ENCODE results near the gene BAZ2B. TPM values are rescaled to one million over a fixed set of nuclear protein-coding genes. Genes with fewer than 3 reads are reported as not detected.
"Not testable (repeated sequence)": the region's sequence is repeated elsewhere in the genome, so short reads cannot be mapped to it uniquely, and the experiment has no call there.

The BAZ2B gene
- total and polyA plus RNA-seq, 2 of the 13 experiments (the other 11 are each of a cell fraction or from before 2014, with no cell fraction given) = 14.0 to 15.1 TPM

GRCh38 chr2:159402160-159402559 lies 214.2 kb downstream of the BAZ2B start:
- intact Hi-C loops (cut with micrococcal nuclease; ENCODE audit: unreplicated experiment); in situ Hi-C loops (cut with HindIII; ENCODE audit: extremely low pct_ligation_motif_present, low pct_unique_long_range_greater_than_20kb); H3K4me3 ChIP-seq (replicated peaks in 1 of 3; ENCODE audit: insufficient read depth in 1 of 3, low read depth in 2 of 3, low read length in 3 of 3); CTCF ChIA-PET (ENCODE audit: low intra/inter-chr PET ratio, low total read pairs); H3K27me3 ChIP-seq (ENCODE audit: control insufficient read depth in 1 of 2, insufficient read depth in 2 of 2, low read length in 2 of 2); H3K36me3 ChIP-seq (replicated peaks in 1 of 2; ENCODE audit: control insufficient read depth in 1 of 2, insufficient read depth in 2 of 2, low read length in 2 of 2); H2AFZ ChIP-seq (ENCODE audit: low read length); BruUV-seq (replicated peaks); FAIRE-seq; H4K20me1 ChIP-seq (ENCODE audit: insufficient read depth, low read length); H3K4me2 ChIP-seq (ENCODE audit: low read depth, low read length); ATAC-seq; H3K9ac ChIP-seq (ENCODE audit: insufficient read depth, low read depth, low read length); H3K9me3 ChIP-seq (ENCODE audit: low read length); DNase-seq (ENCODE audit: low spot score); POLR2A ChIA-PET; H3K79me2 ChIP-seq (ENCODE audit: insufficient read depth, low read length): not testable (repeated sequence)
- peak; percentile 67; the same call in 1 of the 2 replicates for TF ChIP-seq POGZ (CRISPR knock-in tag; IDR thresholded peaks at IDR 0.05)
- TF ChIP-seq ZMYM4 (CRISPR knock-in tag; IDR thresholded peaks at IDR 0.05) = peak; percentile 45; the same call in 1 of the 2 replicates
- TF ChIP-seq, protein P1, sequence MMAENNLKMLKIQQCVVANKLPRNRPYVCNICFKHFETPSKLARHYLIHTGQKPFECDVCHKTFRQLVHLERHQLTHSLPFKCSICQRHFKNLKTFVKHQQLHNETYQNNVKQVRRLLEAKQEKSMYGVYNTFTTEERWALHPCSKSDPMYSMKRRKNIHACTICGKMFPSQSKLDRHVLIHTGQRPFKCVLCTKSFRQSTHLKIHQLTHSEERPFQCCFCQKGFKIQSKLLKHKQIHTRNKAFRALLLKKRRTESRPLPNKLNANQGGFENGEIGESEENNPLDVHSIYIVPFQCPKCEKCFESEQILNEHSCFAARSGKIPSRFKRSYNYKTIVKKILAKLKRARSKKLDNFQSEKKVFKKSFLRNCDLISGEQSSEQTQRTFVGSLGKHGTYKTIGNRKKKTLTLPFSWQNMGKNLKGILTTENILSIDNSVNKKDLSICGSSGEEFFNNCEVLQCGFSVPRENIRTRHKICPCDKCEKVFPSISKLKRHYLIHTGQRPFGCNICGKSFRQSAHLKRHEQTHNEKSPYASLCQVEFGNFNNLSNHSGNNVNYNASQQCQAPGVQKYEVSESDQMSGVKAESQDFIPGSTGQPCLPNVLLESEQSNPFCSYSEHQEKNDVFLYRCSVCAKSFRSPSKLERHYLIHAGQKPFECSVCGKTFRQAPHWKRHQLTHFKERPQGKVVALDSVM (CRISPR knock-in tag; IDR thresholded peaks at IDR 0.05) = peak; percentile 97
- 0 out of 2 replicates have a peak, but pooled peaks have one; percentile 18 for TF ChIP-seq SMYD3 (CRISPR knock-in tag; IDR thresholded peaks at IDR 0.05)
- peak; percentile 73; the same call in 1 of the 2 replicates for TF ChIP-seq ZMYM3 (CRISPR knock-in tag; IDR thresholded peaks at IDR 0.05)
- peak; percentile 59; the same call in 1 of the 2 replicates for TF ChIP-seq ZMYM2 (CRISPR knock-in tag; IDR thresholded peaks at IDR 0.05)
- TF ChIP-seq ZNF460 (CRISPR knock-in tag; IDR thresholded peaks at IDR 0.05; ENCODE audit: borderline replicate concordance) = peak; percentile 43; the same call in 1 of the 2 replicates
- 0 out of 2 replicates have a peak, but pooled peaks have one; percentile 24 for TF ChIP-seq ARID2 (CRISPR knock-in tag; IDR thresholded peaks at IDR 0.05; ENCODE audit: borderline replicate concordance)
- 0 out of 2 replicates have a peak, but pooled peaks have one; percentile 7 for TF ChIP-seq HDAC1 (CRISPR knock-in tag; IDR thresholded peaks at IDR 0.05)
- 0 out of 2 replicates have a peak, but pooled peaks have one; percentile 28 for TF ChIP-seq SALL1 (CRISPR knock-in tag; IDR thresholded peaks at IDR 0.05)
- WGBS (ENCODE audit: low lambda C conversion rate) = 95% methylated on average over 5 of the region's 5 CpGs
- H3K27ac ChIP-seq (ENCODE audit: extremely low read length, insufficient read depth, low read length) = peak overlapping the region; percentile 47
- H3K4me1 ChIP-seq (ENCODE audit: insufficient read depth, low read length) = peaks cover 34% of the 10 kb centered on the region
